ENCODE data around the gene SF1. TPM values are rescaled to one million over a fixed set of nuclear protein-coding genes. Genes with fewer than 3 reads are reported as not detected.

SF1 gene
- total and polyA plus RNA-seq, 2 donors (not counting 3 experiments of a cell fraction or from before 2014, with no cell fraction given), result 95.0 to 342 TPM

DNA sequence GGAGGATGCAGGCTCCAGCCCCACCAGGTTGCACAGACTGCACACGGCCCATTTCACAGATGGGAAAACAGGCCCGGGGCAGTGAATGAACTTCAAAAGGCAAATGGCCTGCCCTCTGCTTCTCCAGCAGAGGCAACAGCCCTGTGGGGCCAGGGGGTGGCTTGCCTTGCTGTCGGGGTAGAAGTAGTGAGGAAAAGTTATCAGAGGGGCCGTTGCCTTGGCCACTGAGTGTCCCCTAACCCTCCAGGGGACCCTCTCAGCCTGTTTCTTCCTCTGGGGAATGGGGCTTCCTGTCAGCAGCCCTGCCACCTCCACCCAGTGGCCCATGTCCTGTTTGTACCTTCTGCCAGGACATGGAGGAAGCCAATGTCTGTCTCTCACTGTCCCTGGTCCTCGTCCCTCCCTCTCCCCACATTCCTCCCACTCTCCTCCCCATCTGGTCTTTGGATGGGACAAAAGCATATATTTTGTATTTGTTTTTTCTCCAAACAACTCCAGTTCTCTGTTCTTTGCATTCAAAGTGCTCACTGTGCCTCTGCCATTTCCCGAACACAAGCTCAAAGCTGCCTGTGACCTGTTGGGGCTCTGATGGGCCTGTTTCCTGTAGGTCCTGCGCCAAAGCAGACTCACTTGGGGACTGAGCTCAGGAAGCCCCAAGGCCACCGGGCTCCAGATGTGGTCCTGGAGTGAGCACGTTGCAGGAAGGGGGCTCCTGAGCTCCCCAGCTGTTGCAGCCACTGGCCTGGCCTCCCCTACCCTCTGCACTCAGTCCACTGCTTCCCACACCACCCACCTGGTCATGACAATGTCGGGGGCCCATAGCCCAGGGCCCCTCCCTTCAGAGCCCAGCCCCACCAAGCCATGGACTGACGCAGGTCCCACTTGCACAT is 15.2 kb upstream of the SF1 start:
- Histone ChIP-seq H3K9me1 (replicated peaks; ENCODE audit: control insufficient read depth, extremely low read depth, insufficient read depth, low read length) (no peaks in the 10 kb centered on the region), H3K79me2 (ENCODE audit: control insufficient read depth, insufficient read depth, low read length) (no peaks in the 10 kb centered on the region), H3K36me3 (ENCODE audit: control insufficient read depth in 2 of 2, extremely low read depth in 1 of 2, insufficient read depth in 2 of 2, low read length in 2 of 2) (peaks cover 3 to 26% of the 10 kb centered on the region in 2 experiments), H3K4me2 (ENCODE audit: insufficient read depth, low read length) (no peak overlapping the region), H3K27ac (ENCODE audit: insufficient read depth, low read depth, low read length) (no peak overlapping the region), H3K9me3 (replicated peaks; ENCODE audit: control insufficient read depth, insufficient read depth, low read length) (no peaks in the 10 kb centered on the region), H3K4me1 (ENCODE audit: control insufficient read depth, extremely low read depth, insufficient read depth, low read length) (no peaks in the 10 kb centered on the region), H3K27me3 (ENCODE audit: control insufficient read depth in 2 of 2, insufficient read depth in 2 of 2, low read length in 2 of 2) (no peaks in the 10 kb centered on the region), H2AFZ (ENCODE audit: low read depth, low read length) (no peak overlapping the region), H3K4me3 (replicated peaks in 1 of 3; ENCODE audit: insufficient read depth in 1 of 3, low read depth in 1 of 3, low read length in 3 of 3) (no peak overlapping the region), H4K20me1 (replicated peaks; ENCODE audit: control insufficient read depth, extremely low read depth, insufficient read depth, low read length) (no peaks in the 10 kb centered on the region), H3K9ac (replicated peaks; ENCODE audit: extremely low read depth, insufficient read depth, low read length) (no peak overlapping the region)
- DNase-seq (ENCODE audit: low read depth, low spot score) (no peak), FAIRE-seq (no peak)
- ChIA-PET CTCF (interaction anchor here (1.1 kb wide), 1 partner anchor 11 kb away, joined by 3 read pairs; no protein-coding TSS in a partner anchor), POLR2A (no interaction called here)
- TF ChIP-seq POLR2A (IDR thresholded peaks at IDR 0.05; ENCODE audit: low read depth, low read length) (no peak), JUN (IDR thresholded peaks at IDR 0.05; ENCODE audit: borderline replicate concordance, insufficient read depth, insufficient read length, low read depth) (no peak)
- intact Hi-C loops (cut with micrococcal nuclease) (no loop called here), dilution Hi-C loops (cut with MboI; ENCODE audit: extremely low pct_ligation_motif_present, low sequenced_read_pairs) (no loop called here)
- no TSS peak for BruUV-seq (replicated peaks)

DNA sequence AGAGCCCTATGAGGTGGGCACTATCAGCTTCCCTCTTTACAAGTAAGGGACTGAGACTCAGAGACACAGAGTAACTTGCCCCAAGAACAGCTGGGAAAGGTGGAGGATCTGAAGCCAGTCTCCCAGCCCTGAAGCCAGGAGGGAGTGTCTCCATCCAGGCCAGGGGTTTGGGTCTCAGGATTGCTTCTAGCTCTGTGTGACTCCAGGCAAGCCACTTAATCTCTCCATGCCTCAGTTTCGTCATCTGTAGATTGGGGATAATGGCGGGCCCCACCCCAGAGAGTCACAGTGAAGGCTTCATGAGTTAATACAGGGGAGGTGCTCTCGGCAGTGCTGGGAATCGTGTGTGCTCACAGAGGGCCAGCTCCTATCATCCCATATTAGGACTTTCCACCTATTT is 14.1 kb upstream of the SF1 start:
- POLR2A ChIA-PET, result no interaction called here
- no peak overlapping the region for H3K4me2 ChIP-seq (ENCODE audit: insufficient read depth, low read length)

More for the DNA sequence above, 14.1 kb upstream of the SF1 start:
- DNase-seq (ENCODE audit: low read depth, low spot score) (no peak), FAIRE-seq (no peak)
- TF ChIP-seq POLR2AphosphoS5 (IDR thresholded peaks at IDR 0.05; ENCODE audit: insufficient read depth, low read depth, low read length), result no peak
- TF ChIP-seq, protein P1, sequence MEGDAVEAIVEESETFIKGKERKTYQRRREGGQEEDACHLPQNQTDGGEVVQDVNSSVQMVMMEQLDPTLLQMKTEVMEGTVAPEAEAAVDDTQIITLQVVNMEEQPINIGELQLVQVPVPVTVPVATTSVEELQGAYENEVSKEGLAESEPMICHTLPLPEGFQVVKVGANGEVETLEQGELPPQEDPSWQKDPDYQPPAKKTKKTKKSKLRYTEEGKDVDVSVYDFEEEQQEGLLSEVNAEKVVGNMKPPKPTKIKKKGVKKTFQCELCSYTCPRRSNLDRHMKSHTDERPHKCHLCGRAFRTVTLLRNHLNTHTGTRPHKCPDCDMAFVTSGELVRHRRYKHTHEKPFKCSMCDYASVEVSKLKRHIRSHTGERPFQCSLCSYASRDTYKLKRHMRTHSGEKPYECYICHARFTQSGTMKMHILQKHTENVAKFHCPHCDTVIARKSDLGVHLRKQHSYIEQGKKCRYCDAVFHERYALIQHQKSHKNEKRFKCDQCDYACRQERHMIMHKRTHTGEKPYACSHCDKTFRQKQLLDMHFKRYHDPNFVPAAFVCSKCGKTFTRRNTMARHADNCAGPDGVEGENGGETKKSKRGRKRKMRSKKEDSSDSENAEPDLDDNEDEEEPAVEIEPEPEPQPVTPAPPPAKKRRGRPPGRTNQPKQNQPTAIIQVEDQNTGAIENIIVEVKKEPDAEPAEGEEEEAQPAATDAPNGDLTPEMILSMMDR (IDR thresholded peaks at IDR 0.05; ENCODE audit: extremely low read depth in 1 of 2, insufficient read depth in 1 of 2, low read depth in 1 of 2, low read length in 2 of 2), result no peak
- TF ChIP-seq, protein P2, sequence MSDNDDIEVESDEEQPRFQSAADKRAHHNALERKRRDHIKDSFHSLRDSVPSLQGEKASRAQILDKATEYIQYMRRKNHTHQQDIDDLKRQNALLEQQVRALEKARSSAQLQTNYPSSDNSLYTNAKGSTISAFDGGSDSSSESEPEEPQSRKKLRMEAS (IDR thresholded peaks at IDR 0.05; ENCODE audit: insufficient read depth, insufficient read length), result no peak
- no peak for TF ChIP-seq JUN (IDR thresholded peaks at IDR 0.05; ENCODE audit: borderline replicate concordance, insufficient read depth, insufficient read length, low read depth)
- no peak for TF ChIP-seq MYC (IDR thresholded peaks at IDR 0.05; ENCODE audit: low read depth, low read length)
- no peak for TF ChIP-seq POLR2A (IDR thresholded peaks at IDR 0.05; ENCODE audit: low read depth, low read length)
- no peaks in the 10 kb centered on the region for H4K20me1 ChIP-seq (replicated peaks; ENCODE audit: control insufficient read depth, extremely low read depth, insufficient read depth, low read length)
- H3K79me2 ChIP-seq (ENCODE audit: control insufficient read depth, insufficient read depth, low read length), result no peaks in the 10 kb centered on the region
- peaks cover 3 to 26% of the 10 kb centered on the region in 2 experiments for H3K36me3 ChIP-seq (ENCODE audit: control insufficient read depth in 2 of 2, extremely low read depth in 1 of 2, insufficient read depth in 2 of 2, low read length in 2 of 2)
- intact Hi-C loops (cut with micrococcal nuclease), result no loop called here
- H3K9me1 ChIP-seq (replicated peaks; ENCODE audit: control insufficient read depth, extremely low read depth, insufficient read depth, low read length), result no peaks in the 10 kb centered on the region
- no peak overlapping the region for H3K4me3 ChIP-seq (replicated peaks in 1 of 3; ENCODE audit: insufficient read depth in 1 of 3, low read depth in 1 of 3, low read length in 3 of 3)
- dilution Hi-C loops (cut with MboI; ENCODE audit: extremely low pct_ligation_motif_present, low sequenced_read_pairs), result no loop called here
- H3K4me1 ChIP-seq (ENCODE audit: control insufficient read depth, extremely low read depth, insufficient read depth, low read length), result no peaks in the 10 kb centered on the region
- no peak overlapping the region for H3K27ac ChIP-seq (ENCODE audit: insufficient read depth, low read depth, low read length)
- CTCF ChIA-PET, result interaction anchor here (1.4 kb wide), 1 partner anchor 11 kb away, joined by 3 read pairs; the partner anchor contains the start of gene MAP4K2
- BruUV-seq (replicated peaks), result no TSS peak
- H2AFZ ChIP-seq (ENCODE audit: low read depth, low read length), result no peak overlapping the region
- H3K9ac ChIP-seq (replicated peaks; ENCODE audit: extremely low read depth, insufficient read depth, low read length), result no peak overlapping the region
- H3K27me3 ChIP-seq (ENCODE audit: control insufficient read depth in 2 of 2, insufficient read depth in 2 of 2, low read length in 2 of 2), result no peaks in the 10 kb centered on the region
- no peaks in the 10 kb centered on the region for H3K9me3 ChIP-seq (replicated peaks; ENCODE audit: control insufficient read depth, insufficient read depth, low read length)

Measured in endothelial cell of umbilical vein (primary cell).